HEK293 (cell line): ENCODE measurements around the gene BBS9.
A peak's percentile ranks its signal among the peaks of the same experiment; 100 is the strongest.

Experiments
- CTCF ChIA-PET: fragments of 350-600 bp; formaldehyde crosslinking; extraction: SDS; loops from one replicate; lab custom pipeline; 2021; ENCODE audit warnings: antibody characterized with exemption; lab: Yijun Ruan, JAX
- POLR2A ChIA-PET: fragments of 300-600 bp; formaldehyde crosslinking; extraction: SDS; loops from one replicate; lab custom pipeline; 2020; ENCODE audit warnings: antibody characterized with exemption, inconsistent platforms; lab: Yijun Ruan, JAX
- H3K27ac ChIP-seq: fragments of 200-500 bp; sonication (Bioruptor generic); 2 replicates; pipeline ENCODE4 v1.5.1; 2014; ENCODE audit warnings: low read depth, low read length, control low read depth, inconsistent platforms; ENCODE audit errors: extremely low read depth
- H3K36me3 ChIP-seq, 2 experiments: fragments of 200-500 bp in 1 of 2; sonication (Bioruptor generic) in 1 of 2; 1 replicate in 1 of 2; 2 replicates in 1 of 2; pipeline ENCODE4 v1.5.1; 2014 to 2017; ENCODE audit warnings: inconsistent platforms in 2 of 2, low read length in 2 of 2; ENCODE audit not compliant: control insufficient read depth in 2 of 2, insufficient read depth in 1 of 2
- H3K4me1 ChIP-seq: fragments of 200-500 bp; sonication (Bioruptor generic); 2 replicates; pipeline ENCODE4 v1.5.1; 2014; ENCODE audit warnings: mild to moderate bottlenecking, low read length, inconsistent platforms; ENCODE audit not compliant: control insufficient read depth, insufficient read depth
- H3K4me3 ChIP-seq: 2 replicates; pipeline ENCODE4 v1.5.1; 2011; ENCODE audit warnings: low read depth, mild to moderate bottlenecking, control low read depth, low read length, moderate library complexity
- H3K9me3 ChIP-seq: fragments of 200-500 bp; sonication (Bioruptor generic); 2 replicates; pipeline ENCODE4 v1.5.1; 2014; ENCODE audit warnings: low read depth, low read length, inconsistent platforms; ENCODE audit not compliant: control insufficient read depth, insufficient read depth
- BCL11A ChIP-seq: fragments of 450-650 bp; formaldehyde crosslinking; IDR thresholded peaks from 2 replicates; pipeline ENCODE4 v1.5.1; 2016; ENCODE audit warnings: low read depth, missing biosample characterization, missing genetic modification characterization
- BCL6B ChIP-seq: fragments of 450-650 bp; formaldehyde crosslinking; IDR thresholded peaks from 2 replicates; pipeline ENCODE4 v1.5.1; 2017; ENCODE audit warnings: missing biosample characterization, missing genetic modification characterization
- CTCF ChIP-seq: fragments of 450-650 bp; formaldehyde crosslinking; IDR thresholded peaks from 2 replicates; pipeline ENCODE4 v1.5.1; 2016; ENCODE audit warnings: missing biosample characterization, missing genetic modification characterization
- GFI1B ChIP-seq: fragments of 450-650 bp; formaldehyde crosslinking; IDR thresholded peaks from 2 replicates; pipeline ENCODE4 v1.5.1; 2016; ENCODE audit warnings: missing biosample characterization, missing genetic modification characterization
- GLI2 ChIP-seq: fragments of 450-650 bp; formaldehyde crosslinking; IDR thresholded peaks from 2 replicates; pipeline ENCODE4; 2017; ENCODE audit warnings: missing biosample characterization, missing genetic modification characterization, low read depth, borderline replicate concordance
- KLF10 ChIP-seq: fragments of 450-650 bp; IDR thresholded peaks from 2 replicates; pipeline ENCODE4 v1.5.1; 2018; ENCODE audit warnings: missing biosample characterization, mild to moderate bottlenecking, missing genetic modification characterization
- MYNN ChIP-seq: fragments of 450-650 bp; formaldehyde crosslinking; IDR thresholded peaks from 2 replicates; pipeline ENCODE4 v1.5.1; 2016; ENCODE audit warnings: missing biosample characterization, missing genetic modification characterization, borderline replicate concordance
- MZF1 ChIP-seq: fragments of 450-650 bp; formaldehyde crosslinking; IDR thresholded peaks from 2 replicates; pipeline ENCODE4 v1.5.1; 2017; ENCODE audit warnings: missing biosample characterization, missing genetic modification characterization, borderline replicate concordance
- SETDB1 ChIP-seq: IDR thresholded peaks from one replicate; pipeline ENCODE4 v1.6.1; 2017; ENCODE audit warnings: mild to moderate bottlenecking, low read length, moderate library complexity, mixed read lengths; ENCODE audit not compliant: insufficient read length
- TRIM28 ChIP-seq: IDR thresholded peaks from 2 replicates; pipeline ENCODE4 v1.6.1; 2011; ENCODE audit warnings: low read length, control low read depth, borderline replicate concordance
- YY2 ChIP-seq: fragments of 450-650 bp; formaldehyde crosslinking; IDR thresholded peaks from 2 replicates; pipeline ENCODE4 v1.5.1; 2016; ENCODE audit warnings: missing biosample characterization, missing genetic modification characterization
- ZBTB1 ChIP-seq: fragments of 450-650 bp; formaldehyde crosslinking; IDR thresholded peaks from 2 replicates; pipeline ENCODE4 v1.5.1; 2016; ENCODE audit warnings: missing biosample characterization, missing genetic modification characterization
- ZBTB21 ChIP-seq: fragments of 450-650 bp; formaldehyde crosslinking; IDR thresholded peaks from 2 replicates; pipeline ENCODE4 v1.5.1; 2017; ENCODE audit warnings: missing biosample characterization, missing genetic modification characterization
- ZBTB26 ChIP-seq: fragments of 450-650 bp; formaldehyde crosslinking; optimal IDR thresholded peaks from 2 replicates; pipeline ENCODE3; 2016; ENCODE audit warnings: missing biosample characterization, mild to moderate bottlenecking, missing genetic modification characterization
- ZEB2 ChIP-seq: fragments of 450-650 bp; formaldehyde crosslinking; IDR thresholded peaks from 2 replicates; pipeline ENCODE4 v1.5.1; 2016; ENCODE audit warnings: missing biosample characterization, missing genetic modification characterization
- ZNF112 ChIP-seq: fragments of 450-650 bp; formaldehyde crosslinking; IDR thresholded peaks from 2 replicates; pipeline ENCODE4 v1.5.0; 2017; ENCODE audit warnings: missing biosample characterization, missing genetic modification characterization
- ZNF132 ChIP-seq: fragments of 450-650 bp; formaldehyde crosslinking; IDR thresholded peaks from 2 replicates; pipeline ENCODE4 v1.5.1; 2017; ENCODE audit warnings: missing biosample characterization, missing genetic modification characterization, borderline replicate concordance
- ZNF19 ChIP-seq: fragments of 450-650 bp; formaldehyde crosslinking; IDR thresholded peaks from 2 replicates; pipeline ENCODE4; 2016; ENCODE audit warnings: missing biosample characterization, missing genetic modification characterization, low read depth
- ZNF239 ChIP-seq: fragments of 450-650 bp; formaldehyde crosslinking; IDR thresholded peaks from 2 replicates; pipeline ENCODE4 v1.5.1; 2016; ENCODE audit warnings: missing biosample characterization, missing genetic modification characterization
- ZNF510 ChIP-seq: fragments of 450-650 bp; formaldehyde crosslinking; IDR thresholded peaks from 2 replicates; pipeline ENCODE4 v1.5.1; 2018; ENCODE audit warnings: mild to moderate bottlenecking, missing genetic modification characterization, missing biosample characterization; ENCODE audit not compliant: insufficient replicate concordance
- ZNF529 ChIP-seq: fragments of 450-650 bp; formaldehyde crosslinking; IDR thresholded peaks from 2 replicates; pipeline ENCODE4 v1.5.1; 2017; ENCODE audit warnings: missing genetic modification characterization, missing biosample characterization; ENCODE audit not compliant: insufficient replicate concordance
- ZNF549 ChIP-seq: fragments of 450-650 bp; IDR thresholded peaks from 2 replicates; pipeline ENCODE4 v1.5.1; 2018; ENCODE audit warnings: missing biosample characterization, missing genetic modification characterization, mild to moderate bottlenecking, inconsistent platforms, moderate library complexity
- ZNF555 ChIP-seq: fragments of 450-650 bp; formaldehyde crosslinking; conservative IDR thresholded peaks from 2 replicates; pipeline ENCODE4 v1.5.1; 2017; ENCODE audit warnings: missing biosample characterization, mild to moderate bottlenecking, missing genetic modification characterization, inconsistent platforms
- ZNF610 ChIP-seq: fragments of 450-650 bp; formaldehyde crosslinking; IDR thresholded peaks from 2 replicates; pipeline ENCODE4 v1.5.1; 2016; ENCODE audit warnings: missing biosample characterization, missing genetic modification characterization, borderline replicate concordance
- ZNF626 ChIP-seq: fragments of 450-650 bp; sonication (Bioruptor Pico); formaldehyde crosslinking; IDR thresholded peaks from 2 replicates; pipeline ENCODE4 v1.5.1; 2018; ENCODE audit warnings: missing biosample characterization, missing genetic modification characterization, inconsistent platforms
- ZNF654 ChIP-seq: fragments of 450-650 bp; formaldehyde crosslinking; IDR thresholded peaks from 2 replicates; pipeline ENCODE4 v1.5.1; 2016; ENCODE audit warnings: low read depth, missing biosample characterization, missing genetic modification characterization
- ZNF677 ChIP-seq: fragments of 450-650 bp; IDR thresholded peaks from 2 replicates; pipeline ENCODE4 v1.5.0; 2018; ENCODE audit warnings: missing biosample characterization, mild to moderate bottlenecking, missing genetic modification characterization, moderate library complexity
- ZSCAN18 ChIP-seq: fragments of 450-650 bp; formaldehyde crosslinking; IDR thresholded peaks from 2 replicates; pipeline ENCODE4 v1.5.1; 2016; ENCODE audit warnings: missing biosample characterization, missing genetic modification characterization

The BBS9 gene

GRCh38 chr7:33537104-33537477 lies 407.7 kb downstream of the BBS9 start:
- TF ChIP-seq ZBTB26 (tag by site-specific recombination) (no peak), ZNF549 (no peak), ZBTB1 (no peak), ZNF112 (no peak), ZBTB21 (tag by site-specific recombination) (no peak), MYNN (tag by site-specific recombination) (no peak), ZNF239 (tag by site-specific recombination) (no peak), ZNF19 (tag by site-specific recombination) (no peak), BCL11A (tag by site-specific recombination) (no peak), ZNF654 (no peak), CTCF (tag by site-specific recombination) (no peak), GFI1B (no peak)
- Histone ChIP-seq H3K4me3 (no peak overlapping the region), H3K27ac (no peak overlapping the region), H3K9me3 (no peaks in the 10 kb centered on the region; the same call in 1 of the 2 replicates), H3K4me1 (0 out of 2 replicates have a peak, but pooled peaks cover 4% of the 10 kb centered on the region), H3K36me3 (no peaks in the 10 kb centered on the region)
- CTCF ChIA-PET = no interaction called here
- POLR2A ChIA-PET = no interaction called here

GRCh38 chr7:33539198-33539597 lies 409.8 kb downstream of the BBS9 start:
- Histone ChIP-seq H3K4me3 (no peak overlapping the region), H3K9me3 (no peaks in the 10 kb centered on the region; the same call in 1 of the 2 replicates), H3K27ac (no peak overlapping the region), H3K4me1 (0 out of 2 replicates have a peak, but pooled peaks cover 4% of the 10 kb centered on the region), H3K36me3 (no peaks in the 10 kb centered on the region)
- CTCF ChIA-PET = interaction anchor here (0.6 kb wide), 2 partner anchors 349 to 1937 kb away, joined by 3 to 5 read pairs; no protein-coding TSS in a partner anchor
- TF ChIP-seq ZNF510 (tag by site-specific recombination) (no peak), ZNF610 (tag by site-specific recombination) (0 out of 2 replicates have a peak, but pooled peaks have one; percentile 22), YY2 (tag by site-specific recombination) (no peak), ZNF626 (tag by site-specific recombination) (peak; percentile 91; the same call in 1 of the 2 replicates), KLF10 (no peak), ZNF555 (tag by site-specific recombination) (no peak), SETDB1 (peak; percentile 91), ZEB2 (tag by site-specific recombination) (no peak), ZSCAN18 (no peak), ZNF677 (tag by site-specific recombination) (no peak), ZNF529 (tag by site-specific recombination) (peak; percentile 43), TRIM28 (peak; percentile 98; the same call in 1 of the 2 replicates), BCL6B (no peak), MZF1 (tag by site-specific recombination) (no peak), ZNF549 (peak; percentile 73), ZNF132 (tag by site-specific recombination) (no peak), GLI2 (tag by site-specific recombination) (no peak)
- POLR2A ChIA-PET = no interaction called here
